GM21381 (cell line): ENCODE data around the gene FCRL4.
"Not testable (repeated sequence)": the region's sequence is repeated elsewhere in the genome, so short reads cannot be mapped to it uniquely, and the experiment has no call there.

Source experiments
- ATAC-seq: cut with Tn5 transposase; IDR thresholded peaks from one replicate; pipeline ENCODE4 v1.9.1; 2021; ENCODE audit warnings: mild to moderate bottlenecking, moderate library complexity; ENCODE audit not compliant: unreplicated experiment

FCRL4 gene

GRCh38 chr1:157551694-157552693 is 45.9 kb downstream of the FCRL4 start, which contains the start of gene FCRL5:
Gene FCRL5 (minus strand): TSS chr1:157552515. CDS start chr1:157552362, 153 bp downstream.
- peak; percentile 77 for ATAC-seq

- not testable (repeated sequence) for ATAC-seq
Measured at GRCh38 chr1:157548081-157548480, 49.8 kb downstream of the FCRL4 start.

- no peak for ATAC-seq
Measured at GRCh38 chr1:157542676-157543075, 55.2 kb downstream of the FCRL4 start.

GRCh38 chr1:157540852-157541251 is 57.0 kb downstream of the FCRL4 start:
- no peak for ATAC-seq

- ATAC-seq, result no peak
Measured at GRCh38 chr1:157540160-157540748, 57.6 kb downstream of the FCRL4 start.

GRCh38 chr1:157539568-157539967 is 58.3 kb downstream of the FCRL4 start:
- ATAC-seq, result no peak

GRCh38 chr1:157532569-157532968 is 65.3 kb downstream of the FCRL4 start:
- no peak for ATAC-seq

- peak; percentile 71 for ATAC-seq
Measured at GRCh38 chr1:157523774-157524493, 74.0 kb downstream of the FCRL4 start.
